OCI-LY7 (cell line): ENCODE results near the gene LAMA3. TPM values are rescaled to one million over a fixed set of nuclear protein-coding genes. Genes with fewer than 3 reads are reported as not detected.

Experiments used
- BruUV-seq: library from RNA; stranded (reverse); fragments of 400-500 nt; replicated peaks from 2 replicates; lab custom pipeline; 2021; lab: Mats Ljungman, UMichigan
- CTCF ChIA-PET: fragments of 300-600 bp; sonication (Branson Sonifier 250); formaldehyde crosslinking; loops from one replicate; lab custom pipeline; 2022; ENCODE audit warnings: antibody characterized with exemption; ENCODE audit not compliant: unreplicated experiment; lab: Charles Lee
- POLR2A ChIA-PET: fragments of 300-600 bp; sonication (Branson Sonifier 250); formaldehyde crosslinking; loops from one replicate; lab custom pipeline; 2022; ENCODE audit warnings: antibody characterized with exemption; lab: Charles Lee
- DNase-seq: peaks from one replicate; pipeline ENCODE4 v3.0.0-alpha.2; 2015; ENCODE audit warnings: low spot score
- H2AFZ ChIP-seq: fragments of 200-600 bp; sonication (generic), shearing (Covaris generic); 2 replicates; pipeline ENCODE4 v1.6.1; 2014; ENCODE audit warnings: mild to moderate bottlenecking, antibody characterized with exemption, low read length, moderate library complexity
- H3K27ac ChIP-seq: fragments of 200-600 bp; sonication (generic); 2 replicates; pipeline ENCODE4 v1.5.1; 2014; ENCODE audit warnings: mixed run types, low read depth, mild to moderate bottlenecking, moderate library complexity, low read length, inconsistent platforms; ENCODE audit not compliant: poor library complexity, severe bottlenecking
- H3K36me3 ChIP-seq: fragments of 200-600 bp; sonication (generic); 2 replicates; pipeline ENCODE4 v1.6.1; 2014; ENCODE audit warnings: mild to moderate bottlenecking, antibody characterized with exemption, low read length, moderate library complexity, mixed read lengths; ENCODE audit not compliant: insufficient read depth
- H3K4me1 ChIP-seq: fragments of 200-600 bp; sonication (generic); 2 replicates; pipeline ENCODE4 v1.5.1; 2014; ENCODE audit warnings: mild to moderate bottlenecking, low read length; ENCODE audit not compliant: insufficient read depth, poor library complexity, severe bottlenecking
- H3K4me2 ChIP-seq: fragments of 200-600 bp; sonication (generic); 2 replicates; pipeline ENCODE4 v1.6.1; 2014; ENCODE audit warnings: mild to moderate bottlenecking, low read length
- H3K4me3 ChIP-seq: fragments of 200-600 bp; sonication (generic); 2 replicates; pipeline ENCODE4 v1.5.1; 2014; ENCODE audit warnings: mild to moderate bottlenecking, low read depth, low read length; ENCODE audit not compliant: poor library complexity, severe bottlenecking
- H3K79me2 ChIP-seq: fragments of 200-600 bp; sonication (generic); 2 replicates; pipeline ENCODE4 v1.6.1; 2016; ENCODE audit warnings: low read depth, mild to moderate bottlenecking, low read length, moderate library complexity, mixed read lengths; ENCODE audit not compliant: insufficient read depth
- H3K9me2 ChIP-seq: fragments of 200-600 bp; sonication (generic); 2 replicates; pipeline ENCODE4 v1.6.1; 2016; ENCODE audit warnings: mild to moderate bottlenecking, low read length, mixed read lengths; ENCODE audit not compliant: insufficient read depth
- H3K9me3 ChIP-seq: fragments of 200-600 bp; sonication (generic); 2 replicates; pipeline ENCODE4 v1.6.1; 2014; ENCODE audit warnings: mild to moderate bottlenecking, mixed run types, low read length, mixed read lengths
- H4K20me1 ChIP-seq: fragments of 200-600 bp; sonication (generic); 2 replicates; pipeline ENCODE4 v1.6.1; 2014; ENCODE audit warnings: mild to moderate bottlenecking, antibody characterized with exemption, low read length, moderate library complexity, mixed read lengths; ENCODE audit not compliant: insufficient read depth
- CTCF ChIP-seq: fragments of 200-600 bp; sonication (generic); conservative IDR thresholded peaks from 2 replicates; pipeline ENCODE4 v1.5.1; 2014; ENCODE audit warnings: mild to moderate bottlenecking, antibody characterized with exemption, low read length, moderate library complexity, mixed read lengths
- EZH2phosphoT487 ChIP-seq: fragments of 200-600 bp; sonication (generic); IDR thresholded peaks from 2 replicates; pipeline ENCODE4 v1.6.1; 2018; ENCODE audit warnings: low read depth, borderline replicate concordance, mild to moderate bottlenecking, mixed run types, antibody characterized with exemption, low read length, moderate library complexity, mixed read lengths
- intact Hi-C: fragments of 100-400 bp; cut with micrococcal nuclease; formaldehyde crosslinking; loops from one replicate; pipeline ENCODE4 v1.10.0; 2022; ENCODE audit not compliant: unreplicated experiment
- total RNA-seq, 2 experiments: library from RNA; depleted of rRNA in 1 of 2; stranded (reverse); fragments of >200 nt in 1 of 2; shearing (Covaris generic) in 1 of 2; gene quantifications; 2 replicates each; pipeline ENCODE4 v1.2.3, GENCODE V29; 2014 to 2022

LAMA3 gene
- total RNA-seq, 2 experiments from 2014 or later = 0.16 to 1.6 TPM

GRCh38 chr18:23945416-23946079 is 256.3 kb downstream of the LAMA3 start:
- H3K4me3 ChIP-seq = peak overlapping the region; percentile 32
- H3K36me3 ChIP-seq = no peaks in the 10 kb centered on the region
- no peaks in the 10 kb centered on the region for H3K79me2 ChIP-seq
- no peaks in the 10 kb centered on the region for H3K9me3 ChIP-seq
- peak overlapping the region; percentile 73; the same call in 1 of the 2 replicates for H2AFZ ChIP-seq
- ChIA-PET POLR2A (interaction anchor here (0.6 to 1.5 kb wide), 7 partner anchors 11 to 449 kb away, joined by 3 to 5 read pairs (median 3); no protein-coding TSS in a partner anchor), CTCF (interaction anchor here (1.0 kb wide), 1 partner anchor 23 kb away, joined by 3 read pairs; no protein-coding TSS in a partner anchor)
- H4K20me1 ChIP-seq = no peaks in the 10 kb centered on the region
- DNase-seq = peak; percentile 70
- peak overlapping the region; percentile 46 for H3K4me2 ChIP-seq
- no peaks in the 10 kb centered on the region for H3K9me2 ChIP-seq
- peak overlapping the region; percentile 32 for H3K27ac ChIP-seq
- no TSS peak for BruUV-seq
- no peak for TF ChIP-seq CTCF
- no peak for TF ChIP-seq EZH2phosphoT487
- peaks cover 28% of the 10 kb centered on the region for H3K4me1 ChIP-seq
- intact Hi-C loops = no loop called here

- H3K27ac ChIP-seq = no peak overlapping the region
- no TSS peak for BruUV-seq
- TF ChIP-seq CTCF = no peak
- intact Hi-C loops = no loop called here
- no peak overlapping the region for H3K4me2 ChIP-seq
- no peaks in the 10 kb centered on the region for H4K20me1 ChIP-seq
- H3K79me2 ChIP-seq = no peaks in the 10 kb centered on the region
- H3K4me1 ChIP-seq = peaks cover 28% of the 10 kb centered on the region
- DNase-seq = no peak
- H3K4me3 ChIP-seq = no peak overlapping the region
- H2AFZ ChIP-seq = no peak overlapping the region
- no peaks in the 10 kb centered on the region for H3K9me3 ChIP-seq
- H3K36me3 ChIP-seq = no peaks in the 10 kb centered on the region
- ChIA-PET POLR2A (interaction anchor here (0.9 kb wide), 1 partner anchor 9 kb away, joined by 3 read pairs; no protein-coding TSS in a partner anchor), CTCF (no interaction called here)
- no peaks in the 10 kb centered on the region for H3K9me2 ChIP-seq
These were observed 260.6 kb downstream of the LAMA3 start for GRCh38 chr18:23949863-23950262.

- Histone ChIP-seq H3K36me3 (no peaks in the 10 kb centered on the region), H3K79me2 (no peaks in the 10 kb centered on the region), H3K9me2 (no peaks in the 10 kb centered on the region), H3K9me3 (no peaks in the 10 kb centered on the region), H2AFZ (no peak overlapping the region), H4K20me1 (no peaks in the 10 kb centered on the region), H3K4me1 (peaks cover 21% of the 10 kb centered on the region), H3K4me2 (no peak overlapping the region), H3K27ac (no peak overlapping the region), H3K4me3 (no peak overlapping the region)
- intact Hi-C loops = no loop called here
- no peak for DNase-seq
- CTCF ChIA-PET = no interaction called here
- no TSS peak for BruUV-seq
- TF ChIP-seq EZH2phosphoT487 = no peak
- TF ChIP-seq CTCF = no peak
- POLR2A ChIA-PET = interaction anchor here (0.7 kb wide), 1 partner anchor 40 kb away, joined by 3 read pairs; no protein-coding TSS in a partner anchor
These were observed 261.4 kb downstream of the LAMA3 start for GRCh38 chr18:23950644-23951043.
